ENCODE measurements around the gene MRPL28.
A peak's percentile ranks its signal among the peaks of the same experiment; 100 is the strongest.
"Not testable (repeated sequence)": the region's sequence is repeated elsewhere in the genome, so short reads cannot be mapped to it uniquely, and the experiment has no call there.

Gene MRPL28

GRCh38 chr16:379961-380761, 9.8 kb upstream of the MRPL28 start:
- Histone ChIP-seq H3K27me3 (no peaks in the 10 kb centered on the region), H3K27ac (peak overlapping the region in 1 of 2 donors; percentile 64), H3K9me3 (no peaks in the 10 kb centered on the region), H3K4me3 (peak overlapping the region; percentile 83 to 96), H3K36me3 (peaks cover 16 to 27% (median 21%) of the 10 kb centered on the region in 3 donors), H3K4me1 (peaks cover 0 to 41% (median 22%) of the 10 kb centered on the region in 4 donors)
- intact Hi-C loops (cut with DNase I; ENCODE audit: low total_unique reads): no loop called here
- no peak for DNase-seq
- TF ChIP-seq CTCF (IDR thresholded peaks at IDR 0.05): no peak

- DNase-seq: no peak
- Histone ChIP-seq H3K4me3 (no peak overlapping the region), H3K36me3 (peaks cover 16 to 35% (median 28%) of the 10 kb centered on the region in 3 donors), H3K4me1 (peaks cover 0 to 41% (median 22%) of the 10 kb centered on the region in 4 donors), H3K27me3 (no peaks in the 10 kb centered on the region), H3K27ac (no peak overlapping the region), H3K9me3 (no peaks in the 10 kb centered on the region)
- intact Hi-C loops (cut with DNase I; ENCODE audit: low total_unique reads): no loop called here
- TF ChIP-seq CTCF (IDR thresholded peaks at IDR 0.05): no peak
Measured at GRCh38 chr16:379183-379960, 9.0 kb upstream of the MRPL28 start.

DNA sequence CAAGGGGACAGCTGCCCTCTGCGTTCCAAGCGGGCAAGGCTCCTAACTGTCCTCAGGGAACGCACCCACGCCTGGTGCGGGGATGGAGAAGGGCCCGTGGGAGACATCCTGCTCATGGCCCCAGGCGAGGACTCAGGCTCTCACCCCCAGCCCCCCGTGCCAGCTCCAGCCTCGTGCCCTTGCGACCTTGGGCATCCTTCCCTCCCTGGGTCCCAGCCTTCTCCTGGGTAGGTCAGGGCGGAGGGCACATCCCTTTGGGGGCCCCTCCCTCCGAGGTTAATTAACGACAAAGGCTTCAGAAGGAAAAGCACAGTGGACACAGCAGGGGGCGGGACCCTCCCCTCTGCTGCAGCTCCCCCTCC, 8.5 kb upstream of the MRPL28 start:
- Histone ChIP-seq H3K4me3 (no peak overlapping the region), H3K9me3 (no peaks in the 10 kb centered on the region), H3K27me3 (no peaks in the 10 kb centered on the region), H3K27ac (no peak overlapping the region), H3K4me1 (peaks cover 0 to 40% (median 22%) of the 10 kb centered on the region in 4 donors), H3K36me3 (peaks cover 16 to 40% (median 33%) of the 10 kb centered on the region in 3 donors)
- intact Hi-C loops (cut with DNase I; ENCODE audit: low total_unique reads): no loop called here
- no peak for DNase-seq
- no peak for TF ChIP-seq CTCF (IDR thresholded peaks at IDR 0.05)

GRCh38 chr16:378113-378820, 7.9 kb upstream of the MRPL28 start:
- H3K36me3 ChIP-seq: peaks cover 16 to 46% (median 38%) of the 10 kb centered on the region in 3 donors

DNA sequence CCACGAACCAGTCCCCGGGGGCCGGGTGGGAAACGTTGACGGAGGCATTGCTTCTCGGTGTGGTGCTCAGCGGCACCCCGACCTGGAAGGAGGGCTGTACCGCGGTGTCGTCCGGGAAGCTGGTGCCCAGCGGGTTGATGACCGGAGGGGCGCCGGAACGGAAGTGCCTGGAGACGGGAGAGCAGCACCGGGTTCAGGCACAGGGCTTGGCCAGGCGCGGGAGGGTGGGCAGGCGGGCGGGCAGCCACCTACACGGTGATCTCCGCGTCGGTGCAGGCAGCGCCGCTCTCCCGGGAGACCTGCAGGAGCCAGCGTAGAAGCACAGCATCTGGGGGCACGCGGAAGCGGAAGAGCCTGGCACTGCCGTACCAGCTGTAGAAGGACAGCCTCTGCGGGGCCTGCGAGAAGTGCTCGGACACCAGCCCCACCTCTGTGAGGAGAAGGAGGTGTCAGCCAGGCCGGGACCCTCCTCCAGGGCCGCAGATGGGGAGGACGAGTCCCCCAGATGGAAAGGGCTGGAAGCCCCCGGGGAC, 7.1 kb upstream of the MRPL28 start:
- Histone ChIP-seq H3K27me3 (no peaks in the 10 kb centered on the region), H3K4me3 (no peak overlapping the region), H3K27ac (no peak overlapping the region), H3K9me3 (no peaks in the 10 kb centered on the region), H3K4me1 (peaks cover 0 to 27% (median 16%) of the 10 kb centered on the region in 4 donors), H3K36me3 (peaks cover 16 to 54% (median 46%) of the 10 kb centered on the region in 3 donors)
- DNase-seq: no peak
- intact Hi-C loops (cut with DNase I; ENCODE audit: low total_unique reads): no loop called here
- no peak for TF ChIP-seq CTCF (IDR thresholded peaks at IDR 0.05)

More at GRCh38 chr16:378113-378820, 7.9 kb upstream of the MRPL28 start:
- H3K4me1 ChIP-seq: peaks cover 0 to 35% (median 22%) of the 10 kb centered on the region in 4 donors
- H3K4me3 ChIP-seq; H3K27me3 ChIP-seq; intact Hi-C loops (cut with DNase I; ENCODE audit: low total_unique reads); H3K9me3 ChIP-seq; H3K27ac ChIP-seq; DNase-seq: not testable (repeated sequence)

Data from tibial artery (tissue), 4 donors.